Activated CD8-positive, alpha-beta memory T cell treated with anti-CD3 and anti-CD28 coated beads, Interleukin-2, amount 50 U/mL, for 24 hours (primary cell): ENCODE results near the gene SPDYE2.
"Not testable (repeated sequence)": the region's sequence is repeated elsewhere in the genome, so short reads cannot be mapped to it uniquely, and the experiment has no call there.

ENCODE experiments used
- DNase-seq: peaks from one replicate; pipeline ENCODE4 v3.0.0-alpha.2; 2020; ENCODE audit errors: extremely low read depth

SPDYE2 gene

GRCh38 chr7:102540604-102541003 lies 10.4 kb upstream of the SPDYE2 start:
- DNase-seq = not testable (repeated sequence)

DNA sequence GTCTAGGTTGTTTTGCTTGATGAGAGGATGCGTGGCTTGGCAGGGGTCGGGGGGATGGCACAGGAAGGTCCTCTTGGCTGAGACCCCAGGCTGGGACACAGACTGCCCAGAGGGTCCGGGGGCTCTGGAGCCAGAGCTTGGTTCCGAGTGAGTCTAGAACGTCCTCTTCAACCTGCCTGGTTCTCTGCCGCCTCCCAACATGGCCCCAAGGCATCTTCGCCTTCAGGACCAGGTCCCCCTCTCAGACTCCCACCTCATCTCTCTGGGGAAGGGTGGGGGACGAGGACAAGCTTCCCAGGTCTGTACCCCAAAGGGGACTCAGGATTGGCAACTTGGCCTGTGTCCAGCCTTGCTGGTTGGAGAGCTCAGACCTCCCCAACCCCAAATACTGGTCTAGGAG lies 8.9 kb upstream of the SPDYE2 start:
- DNase-seq = not testable (repeated sequence)

- DNase-seq = not testable (repeated sequence)
Measured at GRCh38 chr7:102542771-102543170, 8.3 kb upstream of the SPDYE2 start.

- DNase-seq = not testable (repeated sequence)
Measured at GRCh38 chr7:102543596-102543995, 7.4 kb upstream of the SPDYE2 start, which contains the start of gene UPK3BL2. TSS of gene UPK3BL2 (minus strand) at chr7:102543696. CDS start at chr7:102543636, 60 bp downstream.

- not testable (repeated sequence) for DNase-seq
Measured at GRCh38 chr7:102544372-102544771, 6.7 kb upstream of the SPDYE2 start.

DNA sequence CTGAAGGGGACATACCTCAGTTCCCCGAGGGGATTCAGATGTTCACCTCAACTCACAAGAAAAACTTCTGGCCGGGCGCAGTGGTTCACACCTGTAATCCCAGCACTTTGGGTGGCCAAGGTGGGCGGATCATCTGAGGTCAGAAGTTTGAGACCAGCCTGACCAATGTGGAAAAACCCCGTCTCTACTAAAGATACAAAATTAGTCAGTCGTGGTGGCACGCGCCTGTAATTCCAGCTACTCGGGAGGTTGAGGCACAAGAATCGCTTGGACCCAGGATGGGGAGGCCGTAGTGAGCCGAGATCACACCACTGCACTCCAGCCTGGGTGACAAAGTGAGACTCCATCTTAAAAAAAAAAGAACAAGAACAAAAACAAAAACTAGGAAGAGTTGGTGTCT lies 5.7 kb upstream of the SPDYE2 start:
- not testable (repeated sequence) for DNase-seq

DNA sequence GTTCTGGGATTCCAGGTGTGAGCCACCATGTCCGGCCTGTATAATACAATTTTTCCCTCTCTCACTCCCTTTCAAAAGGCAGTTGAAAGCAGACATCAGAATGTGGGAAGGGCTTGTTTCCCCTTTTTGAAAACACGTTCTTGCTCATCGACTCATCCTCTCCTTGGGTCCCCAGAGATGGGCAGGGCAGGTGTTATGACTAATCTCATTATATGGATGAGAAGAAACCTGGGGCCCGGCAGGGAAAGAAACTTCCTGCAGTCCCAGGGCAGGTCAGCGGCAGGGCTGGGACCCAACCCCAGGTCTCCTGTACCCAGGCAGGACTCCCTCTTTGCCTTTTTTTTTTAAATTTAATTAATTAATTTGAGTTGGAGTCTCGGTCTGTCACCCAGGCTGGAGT lies 4.7 kb upstream of the SPDYE2 start:
- DNase-seq = not testable (repeated sequence)

DNA sequence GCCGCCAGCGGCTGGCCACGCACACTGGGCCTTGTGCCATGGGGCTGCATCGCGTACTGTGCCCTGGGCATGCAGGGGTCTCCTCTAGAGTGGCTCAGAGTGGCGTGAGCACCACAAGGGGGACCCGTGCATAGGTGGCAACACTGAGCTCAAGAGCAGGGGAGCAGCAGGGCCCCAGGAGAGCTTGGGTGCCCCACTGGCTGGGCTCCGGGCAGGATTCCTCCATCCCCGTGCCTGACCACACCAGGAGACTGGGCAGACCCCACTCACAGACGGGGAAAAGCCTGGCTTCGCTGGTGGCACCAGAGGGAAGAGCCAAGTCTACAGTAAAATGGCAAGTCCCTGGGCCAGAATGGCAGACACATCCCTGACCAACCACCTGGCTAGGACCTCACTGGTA lies 17.6 kb downstream of the SPDYE2 start:
- DNase-seq = not testable (repeated sequence)

DNA sequence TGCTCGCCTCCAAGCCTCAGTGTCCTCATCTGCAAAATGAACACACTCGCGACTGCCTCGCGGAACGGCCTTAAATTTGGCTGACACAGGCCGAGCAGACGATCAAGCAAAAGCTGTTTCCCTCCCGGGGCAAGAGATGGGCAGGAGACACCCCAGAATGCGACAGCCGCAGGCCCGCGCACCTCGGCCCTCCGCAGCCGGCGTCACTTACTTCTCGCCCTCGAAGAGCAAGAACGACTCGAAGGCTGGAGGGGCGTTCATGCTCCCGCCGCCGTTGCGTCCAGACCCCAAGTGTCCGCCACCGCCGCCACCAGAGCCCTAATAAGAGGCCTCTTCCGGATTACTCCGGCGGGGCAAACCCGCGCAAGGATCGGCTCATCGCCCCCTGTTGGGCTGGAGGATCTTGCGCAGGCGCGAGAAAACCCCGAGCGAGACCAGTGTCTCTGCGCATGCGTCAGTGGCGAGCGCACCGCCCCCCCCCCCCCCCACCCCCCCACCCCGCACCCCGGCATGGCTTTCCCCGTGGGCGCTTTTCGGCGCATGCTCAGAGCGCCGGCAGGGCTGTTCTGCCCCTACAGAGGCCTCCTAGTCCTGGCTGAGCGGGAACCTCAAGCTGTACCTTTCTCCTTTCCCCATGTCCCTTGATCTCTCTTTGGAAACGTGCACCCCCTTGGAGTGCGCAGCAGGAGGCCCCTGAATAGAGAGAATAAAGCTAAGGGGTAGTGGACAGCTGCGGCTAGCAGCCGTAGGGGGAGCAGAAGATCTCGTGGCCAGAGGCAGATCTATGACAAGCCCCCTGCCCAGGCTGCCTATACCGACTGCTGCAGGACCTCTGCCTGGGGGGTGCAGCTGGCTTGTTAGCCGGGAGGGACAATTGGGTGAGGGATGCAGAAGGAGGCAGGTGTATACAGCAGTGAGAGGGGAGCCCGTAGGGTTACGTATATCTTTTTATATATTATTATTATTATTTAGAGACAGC lies 21.5 kb downstream of the SPDYE2 start, which contains the start of gene POLR2J3:
POLR2J3 (minus strand) TSS at position 323 of the 979 bp plus-strand sequence; CDS start at position 261, 62 bp downstream.
- peak; percentile 100 for DNase-seq

DNA sequence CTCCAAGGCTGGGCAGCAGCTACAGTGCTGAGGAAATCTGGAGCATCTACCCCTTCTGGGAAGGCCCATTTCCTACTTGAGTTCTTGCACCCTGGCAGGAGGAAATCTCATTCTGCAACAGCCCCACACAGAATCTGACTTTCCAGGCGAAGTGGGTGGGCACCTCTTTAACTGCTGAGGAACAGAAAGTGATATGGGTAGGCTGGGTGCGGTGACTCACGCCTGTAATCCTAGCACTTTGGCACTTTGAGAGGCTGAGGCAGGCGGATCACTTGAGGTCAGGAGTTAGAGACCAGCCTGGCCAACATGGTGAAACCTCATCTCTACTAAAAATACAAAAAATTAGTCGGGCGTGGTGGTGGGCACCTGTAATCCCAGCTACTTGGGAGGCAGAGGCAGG lies 23.6 kb downstream of the SPDYE2 start:
- not testable (repeated sequence) for DNase-seq

- not testable (repeated sequence) for DNase-seq
Measured at GRCh38 chr7:102576363-102576762, 25.3 kb downstream of the SPDYE2 start.

- not testable (repeated sequence) for DNase-seq
Measured at GRCh38 chr7:102577315-102578240, 26.6 kb downstream of the SPDYE2 start.

GRCh38 chr7:102578486-102578885 lies 27.5 kb downstream of the SPDYE2 start:
- not testable (repeated sequence) for DNase-seq

- not testable (repeated sequence) for DNase-seq
Measured at GRCh38 chr7:102581722-102582121, 30.7 kb downstream of the SPDYE2 start.

DNA sequence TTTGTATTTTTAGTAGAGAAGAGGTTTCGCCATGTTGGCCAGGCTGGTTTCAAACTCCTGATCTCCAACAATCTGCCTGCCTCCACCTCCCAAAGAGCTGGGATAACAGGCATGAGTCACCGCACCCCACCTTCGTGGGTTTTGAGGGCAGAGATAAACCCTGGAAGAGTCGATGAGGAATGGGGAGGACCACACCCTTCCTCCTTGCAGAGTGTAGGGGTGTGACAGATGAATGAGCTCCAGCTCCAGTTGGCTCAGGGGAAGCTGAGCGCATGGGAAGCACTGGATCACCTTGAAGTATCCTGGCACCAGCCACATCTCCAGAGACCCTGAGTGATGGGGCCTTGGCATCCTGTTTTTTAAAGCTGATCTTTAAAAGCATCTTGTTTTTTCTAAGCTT lies 32.5 kb downstream of the SPDYE2 start:
- DNase-seq = not testable (repeated sequence)

- DNase-seq = not testable (repeated sequence)
Measured at GRCh38 chr7:102589857-102590256, 38.8 kb downstream of the SPDYE2 start.

- not testable (repeated sequence) for DNase-seq
Measured at GRCh38 chr7:102592477-102593019, 41.5 kb downstream of the SPDYE2 start.

- not testable (repeated sequence) for DNase-seq
Measured at GRCh38 chr7:102593637-102594334, 42.8 kb downstream of the SPDYE2 start.

GRCh38 chr7:102596036-102596435 lies 45.0 kb downstream of the SPDYE2 start:
- DNase-seq = not testable (repeated sequence)

DNA sequence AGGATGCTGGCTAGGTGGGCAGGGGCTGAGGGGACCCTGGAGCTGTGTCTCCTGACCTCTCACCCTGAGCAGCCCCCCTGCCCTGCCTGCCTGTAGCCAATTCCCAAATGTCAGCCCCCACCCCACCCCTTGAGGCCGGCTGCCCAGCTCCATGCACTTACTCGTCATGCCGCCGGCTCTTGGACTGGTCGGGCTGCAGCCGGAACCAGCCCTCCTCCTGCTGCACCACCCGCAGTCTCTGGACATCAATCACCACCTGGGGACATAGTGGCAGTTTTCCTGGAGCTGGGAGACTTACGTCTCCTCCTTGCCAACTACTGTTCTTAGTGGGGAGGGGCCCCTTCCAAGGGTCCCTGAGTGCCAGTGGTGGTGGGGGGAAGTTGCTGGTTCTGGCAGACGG lies 48.7 kb downstream of the SPDYE2 start:
- DNase-seq = not testable (repeated sequence)

DNA sequence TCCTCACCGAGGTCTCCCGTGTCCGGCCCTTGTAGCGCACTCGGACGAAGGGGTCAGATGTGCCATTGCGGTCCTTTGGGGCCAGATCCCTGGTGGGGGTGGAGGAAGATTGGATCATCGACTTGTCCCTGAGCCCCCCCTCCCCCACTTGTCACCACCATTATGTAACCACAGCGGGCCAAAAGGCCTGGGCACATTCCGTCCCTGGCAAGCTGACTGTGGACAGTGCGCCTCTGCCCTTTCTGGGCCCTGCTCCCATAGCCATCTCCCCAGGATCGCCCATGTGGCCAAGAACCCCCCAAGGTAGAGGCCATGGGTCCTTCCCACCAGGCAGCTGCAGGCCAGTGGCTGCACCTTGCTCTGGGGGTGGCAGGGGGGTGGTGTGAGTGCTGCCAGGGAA lies 51.3 kb downstream of the SPDYE2 start:
- DNase-seq = not testable (repeated sequence)
